OCI-LY1 (cell line): ENCODE measurements around the gene SMKR1.
A peak's percentile ranks its signal among the peaks of the same experiment; 100 is the strongest.

ENCODE experiments used
- H2AFZ ChIP-seq: fragments of 200-600 bp; sonication (generic), shearing (Covaris generic); 2 replicates; pipeline ENCODE4 v1.6.0; 2014; ENCODE audit warnings: antibody characterized with exemption, mild to moderate bottlenecking, low read length
- H3F3A ChIP-seq: fragments of 200-600 bp; sonication (generic), shearing (Covaris generic); 2 replicates; pipeline ENCODE4 v1.6.0; 2014; ENCODE audit warnings: mild to moderate bottlenecking, antibody characterized with exemption, low read length, moderate library complexity; ENCODE audit not compliant: insufficient read depth
- H3K27ac ChIP-seq: fragments of 200-600 bp; sonication (generic); 2 replicates; pipeline ENCODE4 v1.5.1; 2014; ENCODE audit warnings: low read length, mixed run types, mild to moderate bottlenecking, low read depth; ENCODE audit not compliant: poor library complexity, severe bottlenecking
- H3K27me3 ChIP-seq: fragments of 200-600 bp; sonication (generic); 2 replicates; pipeline ENCODE4 v1.6.0; 2014; ENCODE audit warnings: antibody characterized with exemption, mild to moderate bottlenecking, low read length, moderate library complexity; ENCODE audit not compliant: insufficient read depth
- H3K36me3 ChIP-seq: fragments of 200-600 bp; sonication (generic); 2 replicates; pipeline ENCODE4 v1.6.1; 2014; ENCODE audit warnings: mild to moderate bottlenecking, antibody characterized with exemption, low read length, moderate library complexity, mixed read lengths; ENCODE audit not compliant: insufficient read depth
- H3K4me1 ChIP-seq: fragments of 200-600 bp; sonication (generic); 2 replicates; pipeline ENCODE4 v1.5.1; 2014; ENCODE audit warnings: mild to moderate bottlenecking, low read length, moderate library complexity; ENCODE audit not compliant: insufficient read depth, severe bottlenecking
- H3K4me2 ChIP-seq: fragments of 200-600 bp; sonication (generic), shearing (Covaris generic); 2 replicates; pipeline ENCODE4 v1.6.1; 2014; ENCODE audit warnings: low read length
- H3K4me3 ChIP-seq: fragments of 200-600 bp; sonication (generic); 2 replicates; pipeline ENCODE4 v1.5.1; 2014; ENCODE audit warnings: low read length, low read depth, mild to moderate bottlenecking, mixed read lengths; ENCODE audit not compliant: poor library complexity, severe bottlenecking
- H3K79me2 ChIP-seq: fragments of 200-600 bp; shearing (Covaris generic); 2 replicates; pipeline ENCODE4 v1.6.1; 2016; ENCODE audit warnings: mixed run types, low read length, mixed read lengths; ENCODE audit not compliant: insufficient read depth
- H3K9ac ChIP-seq: fragments of 200-600 bp; sonication (generic), shearing (Covaris generic); 2 replicates; pipeline ENCODE4 v1.6.1; 2014; ENCODE audit warnings: mild to moderate bottlenecking, low read length, mixed read lengths
- H3K9me2 ChIP-seq: fragments of 200-600 bp; sonication (generic), shearing (Covaris generic); 2 replicates; pipeline ENCODE4 v1.6.1; 2014; ENCODE audit warnings: low read depth, mild to moderate bottlenecking, low read length, mixed read lengths
- H3K9me3 ChIP-seq: fragments of 200-600 bp; shearing (Covaris generic); 2 replicates; pipeline ENCODE4 v1.6.1; 2014; ENCODE audit warnings: low read length, mixed read lengths
- H4K20me1 ChIP-seq: fragments of 200-600 bp; sonication (generic), shearing (Covaris generic); 2 replicates; pipeline ENCODE4 v1.6.0; 2016; ENCODE audit warnings: mild to moderate bottlenecking, low read length; ENCODE audit not compliant: insufficient read depth
- EZH2 ChIP-seq: fragments of 200-600 bp; sonication (generic), shearing (Covaris generic); IDR thresholded peaks from 2 replicates; pipeline ENCODE4 v1.8.0; 2017; ENCODE audit warnings: borderline replicate concordance, mixed run types, mild to moderate bottlenecking, antibody characterized with exemption, low read length, moderate library complexity, mixed read lengths
- TF ChIP-seq, protein P1 (sequence below): fragments of 200-600 bp; sonication (generic), shearing (Covaris generic); IDR thresholded peaks from 2 replicates; pipeline ENCODE4 v1.5.1; 2017; ENCODE audit warnings: mild to moderate bottlenecking, antibody characterized with exemption, low read length, moderate library complexity, mixed read lengths

SMKR1 gene

GRCh38 chr7:129501760-129502707 is at the start of gene SMKR1:
SMKR1 (plus strand) TSS chr7:129502531; CDS start chr7:129502825, 294 bp downstream.
- no peaks in the 10 kb centered on the region for H3K9me3 ChIP-seq
- H3F3A ChIP-seq: no peaks in the 10 kb centered on the region
- H3K4me1 ChIP-seq: peaks cover 29% of the 10 kb centered on the region
- H2AFZ ChIP-seq: peak within 1 kb of the TSS; percentile 89; the same call in 1 of the 2 replicates
- H3K79me2 ChIP-seq: no peaks in the 10 kb centered on the region
- peak within 1 kb of the TSS; percentile 92 for H3K4me2 ChIP-seq
- no peak within 1 kb of the TSS for H3K27ac ChIP-seq
- H3K9ac ChIP-seq: peak within 1 kb of the TSS; percentile 63
- no peaks in the 10 kb centered on the region for H4K20me1 ChIP-seq
- H3K4me3 ChIP-seq: peak within 1 kb of the TSS; percentile 67
- TF ChIP-seq EZH2: no peak
- TF ChIP-seq, protein P1, sequence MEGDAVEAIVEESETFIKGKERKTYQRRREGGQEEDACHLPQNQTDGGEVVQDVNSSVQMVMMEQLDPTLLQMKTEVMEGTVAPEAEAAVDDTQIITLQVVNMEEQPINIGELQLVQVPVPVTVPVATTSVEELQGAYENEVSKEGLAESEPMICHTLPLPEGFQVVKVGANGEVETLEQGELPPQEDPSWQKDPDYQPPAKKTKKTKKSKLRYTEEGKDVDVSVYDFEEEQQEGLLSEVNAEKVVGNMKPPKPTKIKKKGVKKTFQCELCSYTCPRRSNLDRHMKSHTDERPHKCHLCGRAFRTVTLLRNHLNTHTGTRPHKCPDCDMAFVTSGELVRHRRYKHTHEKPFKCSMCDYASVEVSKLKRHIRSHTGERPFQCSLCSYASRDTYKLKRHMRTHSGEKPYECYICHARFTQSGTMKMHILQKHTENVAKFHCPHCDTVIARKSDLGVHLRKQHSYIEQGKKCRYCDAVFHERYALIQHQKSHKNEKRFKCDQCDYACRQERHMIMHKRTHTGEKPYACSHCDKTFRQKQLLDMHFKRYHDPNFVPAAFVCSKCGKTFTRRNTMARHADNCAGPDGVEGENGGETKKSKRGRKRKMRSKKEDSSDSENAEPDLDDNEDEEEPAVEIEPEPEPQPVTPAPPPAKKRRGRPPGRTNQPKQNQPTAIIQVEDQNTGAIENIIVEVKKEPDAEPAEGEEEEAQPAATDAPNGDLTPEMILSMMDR: peak; percentile 23; the same call in 1 of the 2 replicates
- H3K9me2 ChIP-seq: no peaks in the 10 kb centered on the region
- peaks cover 5% of the 10 kb centered on the region; the same call in 1 of the 2 replicates for H3K27me3 ChIP-seq
- H3K36me3 ChIP-seq: no peaks in the 10 kb centered on the region

- Histone ChIP-seq H3K9me2 (no peaks in the 10 kb centered on the region), H3K9me3 (0 out of 2 replicates have a peak, but pooled peaks cover 5% of the 10 kb centered on the region), H3K36me3 (no peaks in the 10 kb centered on the region; the same call in 1 of the 2 replicates), H3K27ac (no peak overlapping the region), H3K4me3 (no peak overlapping the region), H4K20me1 (no peaks in the 10 kb centered on the region), H3K27me3 (no peaks in the 10 kb centered on the region), H3K79me2 (no peaks in the 10 kb centered on the region), H2AFZ (no peak overlapping the region), H3K4me2 (no peak overlapping the region), H3K4me1 (no peaks in the 10 kb centered on the region), H3K9ac (no peak overlapping the region), H3F3A (no peaks in the 10 kb centered on the region)
- TF ChIP-seq, protein P1: no peak
- no peak for TF ChIP-seq EZH2
Measured at GRCh38 chr7:129452589-129453231, 49.6 kb upstream of the SMKR1 start.

- H3K4me2 ChIP-seq: no peak overlapping the region
- no peaks in the 10 kb centered on the region for H3K4me1 ChIP-seq
- no peak for TF ChIP-seq EZH2
- TF ChIP-seq, protein P1: no peak
- H3K79me2 ChIP-seq: no peaks in the 10 kb centered on the region
- H3K27ac ChIP-seq: no peak overlapping the region
- no peaks in the 10 kb centered on the region for H3K27me3 ChIP-seq
- no peak overlapping the region for H3K4me3 ChIP-seq
- H4K20me1 ChIP-seq: no peaks in the 10 kb centered on the region
- no peaks in the 10 kb centered on the region for H3F3A ChIP-seq
- no peak overlapping the region for H3K9ac ChIP-seq
- 0 out of 2 replicates have a peak, but pooled peaks cover under 1% of the 10 kb centered on the region for H3K9me3 ChIP-seq
- no peaks in the 10 kb centered on the region for H3K36me3 ChIP-seq
- H3K9me2 ChIP-seq: no peaks in the 10 kb centered on the region
- no peak overlapping the region for H2AFZ ChIP-seq
Measured at GRCh38 chr7:129453510-129454248, 48.7 kb upstream of the SMKR1 start.
